NCI-H69 (cell line): Measurements from ENCODE around the gene SUPT20HL2.
"Not testable (repeated sequence)": the region's sequence is repeated elsewhere in the genome, so short reads cannot be mapped to it uniquely, and the experiment has no call there.

Source experiments
- DNase-seq: peaks from one replicate; lab custom pipeline; 2025; lab: John Stamatoyannopoulos, UW

The SUPT20HL2 gene

GRCh38 chrX:24314019-24314635 lies at the start of gene SUPT20HL2:
SUPT20HL2 (minus strand) TSS chrX:24314069; CDS start chrX:24313315, 754 bp downstream.
- peak; percentile 40 for DNase-seq

- not testable (repeated sequence) for DNase-seq
These were observed 48.3 kb upstream of the SUPT20HL2 start for GRCh38 chrX:24362089-24362745.

GRCh38 chrX:24360272-24360671 lies 46.4 kb upstream of the SUPT20HL2 start, which contains the start of gene SUPT20HL1:
SUPT20HL1 (plus strand) TSS chrX:24360639; CDS start chrX:24362761, 2,122 bp downstream.
- no peak for DNase-seq

GRCh38 chrX:24357106-24357505 lies 43.2 kb upstream of the SUPT20HL2 start:
- DNase-seq = peak; percentile 63

- no peak for DNase-seq
These were observed 41.2 kb upstream of the SUPT20HL2 start for GRCh38 chrX:24355095-24355494.

- DNase-seq = no peak
These were observed 36.3 kb upstream of the SUPT20HL2 start for GRCh38 chrX:24350217-24350616.

GRCh38 chrX:24347881-24348280 lies 34.0 kb upstream of the SUPT20HL2 start:
- no peak for DNase-seq

- no peak for DNase-seq
These were observed 29.9 kb upstream of the SUPT20HL2 start for GRCh38 chrX:24343719-24344118.

GRCh38 chrX:24341795-24342194 lies 27.9 kb upstream of the SUPT20HL2 start:
- no peak for DNase-seq

GRCh38 chrX:24340501-24340900 lies 26.6 kb upstream of the SUPT20HL2 start:
- DNase-seq = no peak

GRCh38 chrX:24339911-24340310 lies 26.0 kb upstream of the SUPT20HL2 start:
- DNase-seq = no peak

GRCh38 chrX:24335871-24336270 lies 22.0 kb upstream of the SUPT20HL2 start:
- DNase-seq = no peak

- DNase-seq = no peak
These were observed 20.6 kb upstream of the SUPT20HL2 start for GRCh38 chrX:24334461-24334860.

- no peak for DNase-seq
These were observed 19.5 kb upstream of the SUPT20HL2 start for GRCh38 chrX:24333371-24333770.

GRCh38 chrX:24332878-24333277 lies 19.0 kb upstream of the SUPT20HL2 start:
- no peak for DNase-seq

- no peak for DNase-seq
These were observed 11.4 kb upstream of the SUPT20HL2 start for GRCh38 chrX:24325231-24325630.

GRCh38 chrX:24321741-24322395 lies 8.0 kb upstream of the SUPT20HL2 start:
- DNase-seq = no peak

GRCh38 chrX:24317567-24317966 lies 3.7 kb upstream of the SUPT20HL2 start:
- DNase-seq = no peak

GRCh38 chrX:24316111-24316510 lies 2.2 kb upstream of the SUPT20HL2 start:
- no peak for DNase-seq

GRCh38 chrX:24312249-24312607 lies 1.6 kb downstream of the SUPT20HL2 start:
- DNase-seq = not testable (repeated sequence)

GRCh38 chrX:24311507-24312248 lies 2.2 kb downstream of the SUPT20HL2 start:
- DNase-seq = not testable (repeated sequence)

- peak; percentile 54 for DNase-seq
These were observed 3.0 kb downstream of the SUPT20HL2 start for GRCh38 chrX:24310916-24311315.
